GM18511 (cell line): Measurements from ENCODE around the gene CTSA.
A peak's percentile ranks its signal among the peaks of the same experiment; 100 is the strongest.

ENCODE experiments used
- ATAC-seq: cut with Tn5 transposase; IDR thresholded peaks from one replicate; pipeline ENCODE4 v1.9.1; 2021; ENCODE audit warnings: mild to moderate bottlenecking, moderate library complexity; ENCODE audit not compliant: unreplicated experiment

The CTSA gene

DNA sequence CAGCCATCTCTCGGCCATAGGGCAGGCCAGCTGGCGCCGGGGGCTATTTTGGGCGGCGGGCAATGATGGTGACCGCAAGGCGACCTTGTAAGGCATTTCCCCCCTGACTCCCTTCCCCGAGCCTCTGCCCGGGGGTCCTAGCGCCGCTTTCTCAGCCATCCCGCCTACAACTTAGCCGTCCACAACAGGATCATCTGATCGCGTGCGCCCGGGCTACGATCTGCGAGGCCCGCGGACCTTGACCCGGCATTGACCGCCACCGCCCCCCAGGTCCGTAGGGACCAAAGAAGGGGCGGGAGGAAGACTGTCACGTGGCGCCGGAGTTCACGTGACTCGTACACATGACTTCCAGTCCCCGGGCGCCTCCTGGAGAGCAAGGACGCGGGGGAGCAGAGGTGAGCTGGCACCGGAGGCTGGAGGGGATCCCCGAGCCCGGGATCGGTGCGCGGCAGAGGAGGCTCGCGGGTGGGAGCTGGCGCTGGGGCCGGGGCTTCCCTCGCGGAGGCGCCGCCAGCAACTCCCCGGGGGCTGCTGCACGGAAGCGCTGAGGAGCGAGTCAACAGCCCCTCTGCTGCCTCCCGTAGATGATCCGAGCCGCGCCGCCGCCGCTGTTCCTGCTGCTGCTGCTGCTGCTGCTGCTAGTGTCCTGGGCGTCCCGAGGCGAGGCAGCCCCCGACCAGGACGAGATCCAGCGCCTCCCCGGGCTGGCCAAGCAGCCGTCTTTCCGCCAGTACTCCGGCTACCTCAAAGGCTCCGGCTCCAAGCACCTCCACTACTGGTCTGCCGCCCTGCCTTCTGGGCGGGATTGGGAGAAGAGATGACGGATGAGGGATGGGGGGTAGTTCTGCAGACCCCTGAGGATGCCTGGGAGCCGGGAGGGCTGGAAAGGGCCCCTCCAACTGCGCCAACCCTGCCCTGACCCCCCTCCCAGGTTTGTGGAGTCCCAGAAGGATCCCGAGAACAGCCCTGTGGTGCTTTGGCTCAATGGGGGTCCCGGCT is at the start of gene CTSA, which contains the start of gene NEURL2:
Gene CTSA, plus strand, starts transcription at position 351 of the 999 bp plus-strand sequence. Its CDS starts 234 bp downstream, at position 585.
Gene NEURL2, minus strand, starts transcription at position 224 of the 999 bp plus-strand sequence. Its CDS starts 217 bp downstream, at position 7.
- peak; percentile 80 for ATAC-seq

DNA sequence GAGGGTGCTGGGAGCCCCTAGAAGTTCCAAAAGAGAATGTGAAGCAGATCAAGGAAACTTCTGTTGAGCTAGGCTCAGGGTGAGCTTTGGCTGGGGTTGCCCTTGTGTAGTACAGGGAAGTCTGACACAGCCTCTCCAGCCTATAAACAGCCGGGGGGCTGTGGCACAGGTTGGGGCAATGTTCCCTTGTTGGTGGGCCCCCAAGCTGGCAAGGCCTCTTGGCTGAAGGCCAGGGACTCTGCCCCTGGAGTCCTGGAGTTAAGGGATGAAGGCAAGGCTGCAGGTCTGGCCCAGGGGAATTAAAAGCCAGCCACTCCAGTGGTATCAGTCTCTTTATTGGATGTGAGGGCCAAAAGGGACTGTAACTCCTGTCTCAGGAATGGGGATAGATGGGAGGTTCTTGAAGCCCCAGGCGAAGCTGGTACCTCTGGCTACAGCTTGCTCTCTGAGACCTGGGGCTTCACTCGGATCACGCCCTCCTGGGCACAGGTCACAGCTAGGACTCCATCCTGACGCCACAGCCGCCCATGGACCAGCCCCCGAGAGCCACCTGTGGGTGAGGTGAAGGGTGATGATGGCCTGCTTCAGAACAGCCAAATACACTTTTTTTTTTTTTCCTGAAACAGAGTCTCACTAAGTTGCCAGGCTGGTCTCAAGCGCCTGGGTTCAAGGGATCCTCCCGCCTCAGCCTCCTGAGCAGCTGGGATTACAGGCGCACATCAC is 49.6 kb upstream of the CTSA start:
- no peak for ATAC-seq

DNA sequence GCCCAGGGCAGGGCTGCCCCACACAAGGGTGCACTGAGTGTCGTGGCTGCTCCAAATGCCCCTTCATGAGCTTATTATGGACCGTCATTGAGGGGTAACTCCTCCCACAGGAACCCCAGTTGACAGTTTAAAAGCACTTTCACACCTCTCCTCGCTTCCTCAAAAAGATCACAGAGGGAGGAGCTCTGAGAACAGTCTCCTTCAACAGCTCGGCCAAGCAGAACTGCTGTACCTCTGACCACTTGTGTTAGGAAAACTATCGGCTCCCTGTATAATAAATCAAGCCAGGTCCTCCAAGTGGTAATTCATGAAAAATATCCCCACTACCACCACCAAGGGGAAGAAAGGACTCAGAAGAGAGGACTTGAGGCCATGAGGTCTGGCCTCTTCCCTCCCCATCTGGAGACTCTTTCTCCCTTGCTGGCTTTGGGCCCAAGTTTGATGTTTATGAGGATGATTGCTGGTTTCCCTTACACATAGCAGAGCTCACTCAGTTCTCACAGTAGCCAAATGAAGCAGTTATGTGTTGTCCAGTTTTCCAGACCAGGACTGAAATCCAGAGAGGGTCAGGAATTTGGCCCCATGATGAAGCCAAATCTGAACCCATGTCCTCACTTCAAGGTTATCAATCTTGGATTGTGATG is 48.8 kb upstream of the CTSA start:
- ATAC-seq, result peak; percentile 74

DNA sequence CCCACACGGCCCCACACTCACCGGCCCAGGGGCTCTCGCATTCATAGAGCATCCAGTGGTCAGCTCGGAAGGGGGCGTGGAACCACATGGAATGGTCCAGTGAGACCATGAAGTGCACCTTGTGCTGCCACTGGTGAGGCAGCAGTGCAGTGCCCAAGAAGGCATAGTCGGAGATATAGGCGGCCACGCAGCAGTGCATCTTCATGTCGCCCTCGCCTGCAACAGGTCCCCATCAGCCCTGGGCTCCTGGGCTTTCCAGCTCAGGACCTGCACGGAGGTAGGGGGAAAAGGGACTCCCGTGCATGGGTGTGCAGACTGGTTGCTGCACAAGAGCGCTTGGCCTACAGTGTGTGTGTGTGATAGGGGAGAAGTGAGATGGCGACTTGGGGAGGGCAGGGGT is 47.6 kb upstream of the CTSA start:
- ATAC-seq, result no peak

DNA sequence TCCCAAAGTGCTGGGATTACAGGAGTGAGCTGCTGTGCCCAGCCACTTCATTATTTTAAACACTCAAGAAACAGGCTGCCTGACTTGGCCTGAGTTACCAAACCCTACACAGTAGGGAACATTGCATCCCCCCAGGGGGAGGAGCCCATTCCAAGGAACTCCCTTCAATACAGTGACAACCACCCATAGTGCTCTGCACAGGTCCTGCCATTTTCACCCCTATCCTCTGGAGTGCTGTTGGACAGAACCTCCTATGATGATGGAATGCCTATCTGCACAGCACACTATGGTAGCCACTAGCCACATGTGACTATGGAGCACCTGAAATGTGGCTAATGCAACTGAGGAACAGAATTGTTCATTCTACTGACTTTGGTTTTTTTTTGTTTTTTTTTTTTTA is 45.7 kb upstream of the CTSA start:
- no peak for ATAC-seq

DNA sequence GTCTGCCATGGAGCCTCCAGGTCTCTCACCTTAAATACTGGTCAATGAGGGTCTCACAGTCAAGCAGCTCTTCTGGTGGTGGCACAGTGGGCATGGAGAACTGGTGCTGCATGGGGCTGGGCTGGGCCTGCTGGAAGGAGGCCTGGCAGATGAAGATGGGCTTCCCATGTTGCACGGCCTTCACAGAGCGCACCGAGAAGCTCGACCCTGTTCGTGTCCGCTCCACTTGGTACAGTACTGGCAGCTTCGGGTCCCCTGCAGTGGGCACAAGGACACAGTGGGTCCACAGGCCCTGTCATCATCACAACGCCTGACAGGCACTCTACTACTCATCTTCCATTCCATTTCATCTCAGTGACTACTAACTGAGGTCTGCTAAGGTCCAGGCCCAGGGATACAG is 42.7 kb upstream of the CTSA start:
- ATAC-seq, result no peak

DNA sequence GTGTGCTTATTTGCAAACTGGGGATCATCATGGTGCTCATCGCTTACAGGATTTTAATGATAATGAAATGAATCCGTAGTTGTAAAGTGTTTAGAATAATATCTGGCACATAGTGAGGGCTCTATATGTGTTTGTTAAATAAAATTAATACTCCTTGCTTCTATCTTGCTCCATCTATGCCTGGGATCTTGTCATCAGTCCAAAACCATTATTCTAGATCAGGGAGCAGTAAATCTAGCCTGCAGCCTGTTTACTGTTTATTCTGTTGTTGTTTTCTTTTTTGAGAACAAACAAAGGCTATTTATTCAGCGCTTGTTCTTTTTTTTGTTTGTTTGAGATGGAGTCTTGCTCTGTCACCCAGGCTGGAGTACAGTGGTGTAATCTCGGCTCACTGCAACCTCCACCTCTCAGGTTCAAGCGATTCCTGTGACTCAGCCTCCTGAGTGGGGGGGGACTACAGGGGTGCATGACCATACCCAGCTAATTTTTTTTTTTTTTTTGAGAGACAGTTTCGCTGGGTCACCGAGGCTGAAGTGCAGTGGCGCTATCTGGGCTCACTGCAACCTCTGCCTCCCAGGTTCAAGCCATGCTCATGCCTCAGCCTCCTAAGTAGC is 42.1 kb upstream of the CTSA start:
- no peak for ATAC-seq

DNA sequence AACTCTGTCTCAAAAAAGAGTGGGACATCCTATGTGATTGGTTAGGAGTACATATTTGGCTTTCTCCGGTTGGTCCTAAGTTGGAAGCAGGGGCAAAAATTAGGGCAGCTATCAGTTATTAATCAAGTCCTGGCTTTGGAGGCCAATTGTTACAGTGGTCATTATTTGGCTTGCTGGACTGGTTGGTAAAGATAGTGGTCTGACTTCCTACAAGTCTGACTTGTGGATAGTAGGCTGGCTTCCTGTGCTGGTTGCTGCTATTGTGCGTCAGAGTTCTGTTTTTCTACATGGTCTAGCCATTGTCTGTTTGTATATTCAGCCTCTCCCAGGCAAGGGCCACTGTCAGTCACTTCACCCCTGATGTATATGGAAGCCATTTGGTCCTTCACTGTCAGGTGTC is 40.9 kb upstream of the CTSA start:
- no peak for ATAC-seq

DNA sequence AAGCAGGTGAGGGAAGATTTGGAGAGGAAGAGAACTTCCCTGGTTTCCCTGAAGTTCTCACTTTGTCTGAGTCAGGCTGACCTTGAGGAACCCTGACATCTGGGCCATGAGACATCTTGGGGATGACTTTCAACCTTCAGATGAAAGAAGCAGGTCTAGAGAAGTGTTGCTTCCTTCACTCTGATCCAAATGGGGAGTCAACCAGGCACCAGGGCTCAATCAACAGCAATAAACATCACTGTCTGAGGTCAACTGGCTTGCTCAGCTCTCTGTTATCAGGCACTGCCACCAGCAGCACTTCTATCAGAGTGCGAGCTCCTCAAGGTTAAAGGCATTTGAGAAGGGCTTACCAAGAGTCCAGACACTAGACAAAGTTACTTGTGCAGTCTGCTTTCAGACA is 40.2 kb upstream of the CTSA start:
- ATAC-seq, result no peak

DNA sequence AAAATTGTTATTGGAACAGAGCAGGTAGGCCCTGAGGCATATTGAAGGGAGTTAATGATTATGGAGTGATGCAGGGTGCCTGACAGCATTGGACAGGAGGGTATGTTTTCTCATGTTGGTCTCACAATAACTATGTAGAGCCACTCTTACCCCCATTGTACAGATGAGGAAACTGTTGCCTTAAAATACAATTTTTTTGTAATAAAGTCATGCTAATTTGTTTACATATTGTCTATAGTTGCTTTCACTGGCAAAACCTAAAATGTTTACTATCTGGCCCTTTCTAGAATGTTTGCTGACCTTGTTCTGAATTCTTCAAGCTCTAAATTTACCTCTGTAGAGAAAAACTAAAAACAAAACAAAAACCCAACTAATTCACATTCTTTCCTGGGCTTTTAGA is 39.6 kb upstream of the CTSA start:
- ATAC-seq, result no peak

DNA sequence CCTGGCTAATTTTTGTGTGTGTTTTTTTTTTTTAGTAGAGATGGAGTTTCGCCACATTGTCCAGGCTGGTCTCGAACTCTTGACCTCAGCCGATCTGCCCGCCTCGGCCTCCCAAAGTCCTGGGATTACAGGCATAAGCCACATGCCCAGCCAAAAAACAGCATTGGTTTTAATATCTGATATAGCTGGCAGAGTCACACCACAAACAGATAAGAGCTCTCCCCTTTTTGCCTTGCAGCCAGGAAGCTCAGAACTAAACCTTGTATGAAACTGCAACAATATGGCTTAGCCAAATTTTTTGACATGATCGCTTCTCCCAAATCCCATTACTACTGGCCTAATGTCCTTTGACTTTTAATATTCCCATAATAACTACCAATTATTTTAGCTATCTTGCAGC is 38.8 kb upstream of the CTSA start:
- no peak for ATAC-seq

DNA sequence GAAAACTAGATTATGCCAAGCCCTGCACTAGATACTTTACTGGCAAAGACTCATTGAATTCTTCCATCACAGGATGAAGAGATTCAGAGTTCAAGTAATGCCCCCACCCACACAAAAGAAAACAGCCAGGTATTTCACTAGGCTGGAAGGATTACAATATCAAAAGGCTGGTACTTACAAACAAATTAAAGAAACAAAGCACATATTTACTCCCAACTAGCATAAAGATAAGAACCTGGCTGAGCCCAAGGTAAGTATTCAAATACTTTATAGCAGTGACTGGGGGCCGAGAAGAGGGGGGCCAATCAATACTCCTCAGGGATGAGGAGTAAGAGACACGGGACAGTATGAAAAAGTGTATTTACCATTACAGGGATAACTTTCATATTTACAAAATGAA is 37.7 kb upstream of the CTSA start:
- ATAC-seq, result no peak

DNA sequence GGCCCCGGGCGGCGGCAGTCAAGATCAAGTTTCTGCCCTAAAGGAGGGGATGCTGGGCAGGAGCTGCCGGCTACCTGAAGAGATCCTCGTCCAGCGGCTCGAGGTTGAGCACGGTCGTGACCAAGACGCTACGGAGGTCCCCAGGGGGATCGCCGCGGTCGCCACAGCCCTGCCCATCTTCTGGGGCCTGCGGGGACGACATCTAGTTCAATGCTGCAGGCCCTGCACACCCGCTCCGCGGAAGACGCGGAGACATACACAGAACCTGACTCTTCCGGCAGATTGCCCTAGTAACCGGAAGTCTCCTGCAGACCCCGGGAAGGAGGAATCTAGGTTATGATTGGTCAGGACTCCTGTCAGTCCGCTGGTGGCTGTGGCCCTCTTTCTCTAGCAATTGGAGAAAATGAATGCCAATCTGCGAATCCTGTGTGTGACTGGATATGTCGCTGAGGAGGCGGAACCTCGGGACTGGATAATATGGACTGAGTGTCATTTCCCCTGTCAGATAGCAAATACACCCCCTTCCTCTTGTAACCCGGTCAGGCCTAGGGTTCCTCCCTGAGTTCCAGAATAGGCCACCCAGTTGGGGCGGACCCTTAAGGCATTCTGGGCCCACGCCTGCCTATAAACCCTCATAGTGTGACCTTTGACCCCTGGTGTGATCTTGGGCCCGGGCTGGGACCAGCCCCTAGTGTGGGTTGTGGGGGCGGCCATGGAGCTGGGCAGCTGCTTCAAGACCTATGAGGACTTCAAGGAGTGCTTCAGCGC is 33.8 kb upstream of the CTSA start, which contains the start of the genes ACOT8 and ZSWIM3:
Gene ACOT8, minus strand, starts transcription at position 279 of the 768 bp plus-strand sequence. Its CDS starts 77 bp downstream, at position 202.
Gene ZSWIM3, plus strand, starts transcription at position 501 of the 768 bp plus-strand sequence. Its CDS starts 212 bp downstream, at position 713.
- ATAC-seq, result peak; percentile 97

DNA sequence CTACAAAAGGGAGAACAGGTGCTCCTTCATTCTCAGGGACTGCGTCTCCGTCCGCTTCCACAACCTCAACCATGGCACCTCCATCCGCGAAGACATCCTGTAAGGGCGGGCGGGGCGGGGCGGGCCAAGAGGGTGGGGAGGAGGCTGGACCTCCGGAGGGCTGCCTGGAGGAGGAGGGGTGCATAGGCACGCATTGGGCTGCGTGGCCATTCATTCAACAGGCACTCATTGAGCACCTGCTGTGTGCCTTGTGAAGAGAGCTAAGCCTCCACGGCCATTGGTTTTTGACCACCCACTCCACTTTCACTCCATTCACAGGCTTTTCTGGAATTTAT is 33.3 kb upstream of the CTSA start:
- peak; percentile 33 for ATAC-seq

DNA sequence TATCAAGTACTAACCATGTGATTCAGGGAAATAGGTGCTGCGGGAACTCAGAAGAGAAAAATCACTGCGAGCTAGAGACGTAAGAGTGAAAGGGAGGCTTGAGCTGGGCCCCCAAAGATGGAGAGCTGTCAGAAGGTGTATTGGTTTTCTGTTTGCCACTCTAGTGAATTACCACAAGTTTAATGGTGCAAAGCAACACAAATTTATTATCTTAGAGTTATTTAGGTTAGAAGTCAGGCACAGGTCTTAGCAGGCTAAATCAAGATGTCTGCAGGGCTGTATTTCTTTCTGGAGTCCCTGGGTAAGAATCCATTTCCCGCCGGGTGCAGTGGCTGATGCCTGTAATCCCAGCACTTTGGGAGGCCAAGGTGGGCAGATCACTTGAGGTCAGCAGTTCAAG is 31.2 kb upstream of the CTSA start:
- no peak for ATAC-seq

DNA sequence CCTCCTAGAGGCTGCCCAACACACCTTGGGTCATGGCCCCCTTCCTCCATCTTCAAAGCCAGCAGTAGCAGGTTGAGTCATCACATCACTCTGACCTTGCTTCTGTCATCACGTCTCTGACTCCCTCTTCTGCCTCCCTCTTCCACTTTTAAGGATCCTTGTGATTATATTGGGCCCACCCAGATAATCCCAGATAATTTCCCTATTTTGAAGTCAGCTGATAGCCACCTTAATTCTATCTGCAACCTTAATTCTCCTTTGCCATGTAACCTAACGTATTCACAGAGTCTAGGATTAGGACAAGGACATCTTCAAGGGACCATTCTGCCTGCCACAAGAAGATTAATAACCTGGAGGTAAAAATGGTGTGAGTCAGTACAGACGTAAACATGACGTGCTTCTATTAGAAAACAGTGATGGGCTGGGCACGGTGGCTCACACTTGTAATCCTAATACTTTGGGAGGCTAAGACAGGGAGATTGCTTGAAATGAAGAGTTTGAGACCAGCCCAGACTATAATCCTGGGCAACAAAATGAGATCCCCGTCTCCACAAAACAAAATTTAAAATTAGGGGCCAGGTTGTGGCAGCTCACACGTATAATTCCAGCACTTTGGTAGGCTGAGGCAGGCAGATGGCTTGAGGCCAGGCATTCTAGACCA is 30.4 kb upstream of the CTSA start:
- no peak for ATAC-seq

DNA sequence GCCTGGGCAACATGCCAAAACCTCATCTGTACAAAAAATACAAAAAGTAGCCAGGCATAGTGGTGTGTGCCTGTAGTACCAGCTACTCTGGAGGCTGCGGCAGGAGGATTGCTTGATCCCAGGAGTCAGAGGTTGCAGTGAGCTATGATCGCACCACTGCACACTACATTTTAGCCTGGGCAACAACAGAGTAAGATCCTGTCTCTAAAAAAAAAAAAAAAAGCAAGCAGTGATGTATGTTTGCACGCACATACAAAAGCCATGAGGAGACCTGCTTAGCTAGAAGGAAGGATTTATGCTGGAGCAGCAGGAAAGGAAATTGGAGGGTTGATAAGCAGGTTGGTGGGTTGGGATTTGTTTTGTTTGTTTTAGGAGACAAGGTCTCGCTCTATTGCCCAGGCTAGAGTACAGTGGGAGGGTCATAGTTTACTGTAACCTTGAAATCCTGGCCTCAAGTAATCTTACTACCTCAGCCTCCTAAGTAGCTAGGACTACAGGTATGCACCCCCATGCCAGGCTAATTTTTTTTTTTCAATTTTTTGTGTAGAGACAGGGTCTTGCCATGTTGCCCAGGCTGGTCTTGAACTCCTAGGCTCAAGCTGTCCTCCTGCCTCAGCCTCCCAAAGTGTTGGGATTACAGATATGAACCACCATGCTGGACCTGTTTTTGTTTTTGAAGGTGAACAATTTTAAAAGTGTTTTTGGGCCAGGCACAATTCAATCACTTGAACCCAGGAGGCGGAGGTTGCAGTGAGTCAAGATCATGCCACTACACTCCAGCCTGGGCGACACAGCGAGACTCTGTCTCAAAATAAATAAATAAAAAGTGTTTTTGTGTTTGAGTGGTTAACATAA is 29.7 kb upstream of the CTSA start:
- no peak for ATAC-seq
